Activated CD8-positive, alpha-beta memory T cell treated with anti-CD3 and anti-CD28 coated beads for 36 hours (primary cell): Measurements from ENCODE around the gene SPRED1. TPM values are rescaled to one million over a fixed set of nuclear protein-coding genes. Genes with fewer than 3 reads are reported as not detected.
"Not testable (repeated sequence)": the region's sequence is repeated elsewhere in the genome, so short reads cannot be mapped to it uniquely, and the experiment has no call there.

Experiments used
- CTCF ChIA-PET: fragments of 350-600 bp; sonication (Branson Sonifier 250); formaldehyde crosslinking; loops from one replicate; lab custom pipeline; 2021; ENCODE audit warnings: antibody characterized with exemption; lab: Charles Lee
- POLR2A ChIA-PET: fragments of 350-600 bp; sonication (Branson Sonifier 250); formaldehyde crosslinking; loops from one replicate; lab custom pipeline; 2021; ENCODE audit warnings: antibody characterized with exemption; lab: Charles Lee
- total RNA-seq, 2 experiments: library from RNA; stranded (reverse); gene quantifications; one replicate each; pipeline ENCODE4 v1.2.3, GENCODE V29; 2021

Gene SPRED1
- total RNA-seq, 2 experiments from 2014 or later: 1.3 to 2.5 TPM

GRCh38 chr15:38228618-38229017 lies 24.0 kb upstream of the SPRED1 start:
- ChIA-PET CTCF (no interaction called here), POLR2A (no interaction called here)

- ChIA-PET POLR2A (no interaction called here), CTCF (no interaction called here)
Measured at GRCh38 chr15:38229705-38230310, 22.8 kb upstream of the SPRED1 start.

- ChIA-PET POLR2A (no interaction called here), CTCF (no interaction called here)
Measured at GRCh38 chr15:38231436-38231835, 21.2 kb upstream of the SPRED1 start.

- POLR2A ChIA-PET, CTCF ChIA-PET: not testable (repeated sequence)
Measured at GRCh38 chr15:38237021-38237420, 15.6 kb upstream of the SPRED1 start.

GRCh38 chr15:38238311-38238710 lies 14.3 kb upstream of the SPRED1 start:
- POLR2A ChIA-PET: no interaction called here
- CTCF ChIA-PET: no interaction called here

- POLR2A ChIA-PET: no interaction called here
- CTCF ChIA-PET: no interaction called here
Measured at GRCh38 chr15:38242055-38242454, 10.6 kb upstream of the SPRED1 start.

GRCh38 chr15:38243278-38244055 lies 9.2 kb upstream of the SPRED1 start:
- CTCF ChIA-PET: no interaction called here
- POLR2A ChIA-PET: no interaction called here

- ChIA-PET POLR2A (no interaction called here), CTCF (no interaction called here)
Measured at GRCh38 chr15:38247336-38247735, 5.3 kb upstream of the SPRED1 start.

- ChIA-PET POLR2A (interaction anchor here (0.5 to 0.7 kb wide), 2 partner anchors 205 to 1297 kb away, joined by 4 to 6 read pairs; no protein-coding TSS in a partner anchor), CTCF (no interaction called here)
Measured at GRCh38 chr15:38253351-38253781, 730 bp downstream of the SPRED1 start.

- POLR2A ChIA-PET: interaction anchor here (0.7 kb wide), 1 partner anchor 1296 kb away, joined by 4 read pairs; no protein-coding TSS in a partner anchor
- CTCF ChIA-PET: no interaction called here
Measured at GRCh38 chr15:38254051-38254883, 1.6 kb downstream of the SPRED1 start.

GRCh38 chr15:38255690-38256089 lies 3.1 kb downstream of the SPRED1 start:
- POLR2A ChIA-PET: no interaction called here

GRCh38 chr15:38257676-38258075 lies 5.0 kb downstream of the SPRED1 start:
- CTCF ChIA-PET: interaction anchor here (0.6 kb wide), 1 partner anchor 131 kb away, joined by 3 read pairs; no protein-coding TSS in a partner anchor
- POLR2A ChIA-PET: no interaction called here

More at GRCh38 chr15:38255690-38256089, 3.1 kb downstream of the SPRED1 start:
- CTCF ChIA-PET: no interaction called here

GRCh38 chr15:38259134-38259533 lies 6.5 kb downstream of the SPRED1 start:
- ChIA-PET POLR2A (no interaction called here), CTCF (no interaction called here)

GRCh38 chr15:38260077-38260476 lies 7.4 kb downstream of the SPRED1 start:
- CTCF ChIA-PET: no interaction called here

GRCh38 chr15:38263251-38263650 lies 10.6 kb downstream of the SPRED1 start:
- CTCF ChIA-PET: no interaction called here
- POLR2A ChIA-PET: no interaction called here

More at GRCh38 chr15:38260077-38260476, 7.4 kb downstream of the SPRED1 start:
- POLR2A ChIA-PET: no interaction called here

GRCh38 chr15:38263996-38264395 lies 11.4 kb downstream of the SPRED1 start:
- CTCF ChIA-PET: no interaction called here
- POLR2A ChIA-PET: no interaction called here

- ChIA-PET CTCF (no interaction called here), POLR2A (no interaction called here)
Measured at GRCh38 chr15:38266247-38266986, 13.8 kb downstream of the SPRED1 start.

- POLR2A ChIA-PET: no interaction called here
- CTCF ChIA-PET: no interaction called here
Measured at GRCh38 chr15:38267421-38268022, 14.9 kb downstream of the SPRED1 start.

GRCh38 chr15:38271144-38271543 lies 18.5 kb downstream of the SPRED1 start:
- ChIA-PET CTCF (no interaction called here), POLR2A (no interaction called here)
